Astrocyte (in vitro differentiated cells and primary cell): Measurements from ENCODE around the gene ADRA2C.

Experiments
- EZH2 ChIP-seq: IDR thresholded peaks from 2 replicates; pipeline ENCODE4 v1.6.1; 2012; ENCODE audit warnings: mild to moderate bottlenecking, low read length, inconsistent platforms; ENCODE audit not compliant: insufficient read depth
- TF ChIP-seq, protein P1 (sequence below): IDR thresholded peaks from 2 replicates; pipeline ENCODE4 v1.5.1; 2011; ENCODE audit warnings: low read depth, mild to moderate bottlenecking, inconsistent platforms, low read length, moderate library complexity; ENCODE audit not compliant: insufficient read depth

DNA sequence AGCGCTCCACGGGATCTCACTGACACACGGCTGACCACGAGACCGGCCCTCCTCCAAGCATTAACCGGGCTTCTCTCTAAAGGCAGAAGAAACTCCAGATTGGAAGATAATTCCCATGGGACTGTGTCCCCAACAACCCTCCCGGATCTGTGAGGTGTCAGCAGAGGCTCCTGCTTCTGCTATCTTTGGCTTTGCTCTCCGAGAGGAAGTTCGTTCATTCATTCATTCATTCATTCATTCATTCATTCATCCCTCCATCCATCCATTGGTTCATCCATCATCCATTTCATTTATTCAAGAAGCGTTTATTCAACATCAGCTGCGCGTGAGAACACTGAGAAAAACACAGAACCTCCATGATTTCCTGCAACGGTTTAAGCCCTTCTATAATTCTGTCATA lies 11.5 kb downstream of the ADRA2C start:
- no peak for TF ChIP-seq EZH2
- TF ChIP-seq, protein P1, sequence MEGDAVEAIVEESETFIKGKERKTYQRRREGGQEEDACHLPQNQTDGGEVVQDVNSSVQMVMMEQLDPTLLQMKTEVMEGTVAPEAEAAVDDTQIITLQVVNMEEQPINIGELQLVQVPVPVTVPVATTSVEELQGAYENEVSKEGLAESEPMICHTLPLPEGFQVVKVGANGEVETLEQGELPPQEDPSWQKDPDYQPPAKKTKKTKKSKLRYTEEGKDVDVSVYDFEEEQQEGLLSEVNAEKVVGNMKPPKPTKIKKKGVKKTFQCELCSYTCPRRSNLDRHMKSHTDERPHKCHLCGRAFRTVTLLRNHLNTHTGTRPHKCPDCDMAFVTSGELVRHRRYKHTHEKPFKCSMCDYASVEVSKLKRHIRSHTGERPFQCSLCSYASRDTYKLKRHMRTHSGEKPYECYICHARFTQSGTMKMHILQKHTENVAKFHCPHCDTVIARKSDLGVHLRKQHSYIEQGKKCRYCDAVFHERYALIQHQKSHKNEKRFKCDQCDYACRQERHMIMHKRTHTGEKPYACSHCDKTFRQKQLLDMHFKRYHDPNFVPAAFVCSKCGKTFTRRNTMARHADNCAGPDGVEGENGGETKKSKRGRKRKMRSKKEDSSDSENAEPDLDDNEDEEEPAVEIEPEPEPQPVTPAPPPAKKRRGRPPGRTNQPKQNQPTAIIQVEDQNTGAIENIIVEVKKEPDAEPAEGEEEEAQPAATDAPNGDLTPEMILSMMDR, result no peak
